GM21367 (cell line): ENCODE results near the gene CACNB4.

ENCODE experiments used
- ATAC-seq: cut with Tn5 transposase; IDR thresholded peaks from one replicate; pipeline ENCODE4 v1.9.1; 2021; ENCODE audit not compliant: unreplicated experiment

Gene CACNB4

DNA sequence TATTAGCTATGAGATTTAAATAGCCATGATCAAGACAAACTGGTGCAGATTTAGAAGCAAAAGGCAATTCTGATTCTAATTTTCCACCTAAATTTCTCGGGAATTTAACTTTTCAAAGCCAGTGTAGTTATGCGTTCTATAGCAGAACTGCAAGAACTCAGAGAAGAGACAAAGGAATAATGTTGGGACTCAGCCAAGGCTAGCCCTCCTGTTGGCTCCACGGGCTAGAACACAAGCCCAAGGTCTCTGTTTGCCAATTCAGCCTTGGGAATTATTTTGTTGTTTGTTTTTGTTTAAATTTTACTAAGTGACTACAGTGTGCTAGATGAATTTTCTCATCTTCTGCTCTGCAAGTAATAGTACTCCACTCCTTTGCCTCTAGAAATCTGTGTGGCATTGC is 121.2 kb downstream of the CACNB4 start:
- no peak for ATAC-seq

DNA sequence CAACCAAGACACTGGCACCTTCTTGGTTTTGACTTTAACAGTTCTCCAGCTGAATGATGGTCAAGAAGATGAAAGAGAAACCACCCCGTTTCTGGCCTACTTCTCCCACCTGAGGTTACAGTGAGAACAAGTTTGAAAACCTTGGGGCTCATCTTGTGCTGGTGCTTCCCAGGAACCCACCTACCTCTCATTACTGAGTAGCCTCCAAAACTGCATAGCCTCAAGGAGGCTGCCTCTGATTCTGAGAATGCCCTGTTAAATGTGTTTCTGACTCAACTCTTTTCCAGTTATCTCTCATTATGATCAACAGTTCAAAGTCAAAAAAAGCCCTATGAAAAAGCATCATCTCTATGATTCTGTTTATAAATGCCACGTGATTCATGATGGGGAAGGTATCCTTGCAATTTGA is 121.9 kb downstream of the CACNB4 start:
- ATAC-seq = peak; percentile 73

DNA sequence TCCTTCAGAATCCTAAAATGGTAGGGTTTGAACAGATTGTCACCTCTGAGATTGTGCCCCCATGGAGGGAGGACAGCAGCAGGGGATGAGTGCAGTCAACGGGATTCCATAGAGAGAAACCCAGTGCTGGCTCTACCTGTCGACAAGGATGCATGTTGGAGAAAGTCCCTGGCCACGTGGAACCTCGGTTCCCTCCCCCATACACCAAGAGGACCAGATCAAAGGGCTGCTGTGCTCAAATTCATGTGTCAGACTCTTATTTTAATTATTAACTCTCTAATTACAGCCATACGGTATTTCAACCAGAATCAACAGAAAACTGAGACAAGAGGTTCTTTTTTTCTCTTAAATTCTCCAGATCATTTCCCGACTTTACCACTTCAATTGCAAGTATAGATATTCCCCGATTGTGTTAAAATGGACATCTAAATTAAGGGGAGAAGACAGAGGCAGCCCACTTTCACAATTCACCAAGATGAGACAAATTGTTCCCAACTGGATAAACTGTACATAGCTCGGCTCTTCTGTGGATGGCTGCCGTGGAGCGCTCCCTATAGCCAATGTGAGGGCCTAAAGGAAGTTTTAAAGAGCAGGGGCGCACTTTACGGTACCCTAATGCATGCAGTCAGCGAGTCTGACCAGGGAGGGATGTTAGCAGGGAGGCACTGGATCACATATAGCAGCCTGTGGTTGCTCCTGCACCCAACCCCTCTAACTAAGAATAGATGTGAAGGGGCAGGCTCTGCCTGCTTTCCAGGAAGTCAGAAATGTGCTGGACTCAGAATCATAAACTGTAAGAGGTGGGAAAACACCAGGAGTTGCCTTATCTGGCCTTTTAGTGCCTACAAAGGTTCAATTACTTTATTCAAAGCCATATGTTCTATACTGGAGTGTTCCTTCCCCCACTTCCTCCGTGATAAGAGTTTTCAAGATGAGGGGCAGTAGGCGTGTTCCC is 123.1 kb downstream of the CACNB4 start:
- ATAC-seq = no peak

DNA sequence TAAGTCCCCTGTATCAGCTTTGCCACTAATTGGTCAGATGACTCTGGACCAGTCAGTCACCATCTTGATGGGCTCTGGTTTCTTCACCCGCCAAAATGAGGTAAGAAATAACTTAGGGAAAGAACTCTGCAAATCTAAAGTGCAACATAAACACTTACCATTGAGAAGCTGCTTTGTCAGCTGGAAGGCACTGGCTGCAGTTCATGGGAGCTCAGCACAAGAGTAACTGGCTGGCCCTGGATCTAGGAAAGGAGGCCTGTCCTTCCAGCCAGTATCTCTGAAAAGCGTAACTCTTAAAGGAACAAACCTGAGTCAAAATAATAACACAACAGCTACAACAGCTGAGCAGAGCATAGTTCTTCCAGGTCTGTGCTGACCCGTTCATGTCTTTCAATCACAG is 123.9 kb downstream of the CACNB4 start:
- ATAC-seq = no peak

DNA sequence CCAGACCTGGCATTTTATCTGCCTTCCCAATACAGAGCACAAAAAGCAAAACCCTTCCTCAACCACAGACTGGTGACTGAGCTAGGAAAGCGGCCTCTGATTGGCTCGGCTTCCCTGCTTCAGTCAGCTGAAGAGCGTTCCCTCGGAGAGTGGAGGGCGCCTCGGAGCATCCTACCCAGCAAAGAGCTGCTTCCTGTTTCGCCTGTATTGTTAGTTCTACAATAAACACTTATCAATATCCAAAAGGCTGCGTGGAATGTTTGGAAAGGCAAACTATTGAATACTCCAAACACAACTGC is 125.0 kb downstream of the CACNB4 start:
- ATAC-seq = no peak

DNA sequence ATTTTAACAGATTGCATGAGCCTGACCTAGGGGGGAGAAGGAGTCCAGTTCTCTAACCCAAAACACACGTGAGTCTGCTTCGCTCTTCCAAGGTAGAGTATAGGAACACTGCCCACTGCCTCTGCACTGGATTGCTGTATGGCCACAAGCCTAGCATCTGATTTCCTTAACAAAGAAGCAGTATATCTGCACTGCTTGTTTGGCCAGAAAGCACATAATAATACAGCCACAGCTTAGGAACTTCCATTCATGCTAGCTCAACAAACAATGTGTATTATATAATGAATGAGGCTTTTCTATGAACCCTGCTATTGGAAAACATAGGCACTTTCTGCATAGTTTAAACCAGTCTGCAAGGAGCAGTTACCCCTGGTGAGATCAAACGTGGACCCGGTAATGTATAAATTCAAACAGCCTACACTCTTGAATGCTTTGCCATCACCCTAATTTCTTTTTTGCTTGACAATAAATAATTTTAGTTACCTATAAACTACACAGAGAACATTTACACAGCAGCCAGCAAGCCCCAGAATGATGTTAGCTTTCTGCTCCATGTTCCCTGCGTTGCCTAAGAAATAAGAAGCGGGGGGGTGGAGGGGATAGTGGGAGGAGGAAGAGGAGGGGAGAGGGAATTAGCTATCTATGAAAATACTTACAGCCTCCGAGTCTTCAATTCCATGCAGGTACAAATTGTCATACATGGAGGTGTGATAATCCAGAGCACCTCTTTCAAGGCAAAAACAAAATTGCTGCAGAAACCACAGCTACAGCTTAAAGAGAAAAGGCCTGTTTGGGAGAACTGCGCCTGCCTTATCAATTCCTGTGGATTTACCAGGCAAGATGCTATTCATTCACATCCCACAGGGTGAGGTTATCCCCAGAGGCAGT is 125.6 kb downstream of the CACNB4 start:
- no peak for ATAC-seq

DNA sequence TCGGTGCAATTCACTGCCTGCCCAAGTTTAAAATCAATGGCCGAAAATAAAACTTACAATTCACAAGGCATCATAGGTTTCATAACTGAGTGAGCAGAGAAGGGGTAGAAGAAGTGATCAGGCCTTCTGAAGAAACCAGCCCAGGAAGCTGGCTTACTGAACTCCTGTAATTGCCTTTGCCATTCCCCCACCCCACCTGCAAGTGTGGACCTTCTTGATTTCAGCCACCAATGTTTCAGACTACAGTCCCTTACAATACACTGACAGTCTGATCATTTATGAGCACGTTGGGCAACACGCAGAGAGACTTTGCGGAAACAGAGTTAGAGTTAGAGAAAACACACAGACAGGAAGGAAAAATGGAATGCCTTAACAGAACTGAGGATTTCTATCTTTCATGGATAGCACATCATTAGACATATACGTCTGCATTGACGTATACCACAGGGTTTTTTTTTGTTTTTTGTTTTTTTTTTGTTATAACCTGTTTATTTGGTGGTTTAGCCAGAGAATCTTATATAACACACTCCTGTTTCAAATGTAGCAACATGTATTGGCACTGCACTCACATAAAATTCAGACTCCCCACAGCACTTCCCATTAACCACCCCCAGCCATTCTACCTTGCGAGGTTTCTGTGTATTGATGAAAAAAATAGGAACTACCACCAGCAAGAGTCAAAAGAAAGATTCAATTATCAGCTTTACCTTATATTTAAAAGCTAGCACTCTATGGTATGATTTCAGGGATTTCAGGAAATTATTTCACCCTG is 126.4 kb downstream of the CACNB4 start:
- ATAC-seq = no peak

DNA sequence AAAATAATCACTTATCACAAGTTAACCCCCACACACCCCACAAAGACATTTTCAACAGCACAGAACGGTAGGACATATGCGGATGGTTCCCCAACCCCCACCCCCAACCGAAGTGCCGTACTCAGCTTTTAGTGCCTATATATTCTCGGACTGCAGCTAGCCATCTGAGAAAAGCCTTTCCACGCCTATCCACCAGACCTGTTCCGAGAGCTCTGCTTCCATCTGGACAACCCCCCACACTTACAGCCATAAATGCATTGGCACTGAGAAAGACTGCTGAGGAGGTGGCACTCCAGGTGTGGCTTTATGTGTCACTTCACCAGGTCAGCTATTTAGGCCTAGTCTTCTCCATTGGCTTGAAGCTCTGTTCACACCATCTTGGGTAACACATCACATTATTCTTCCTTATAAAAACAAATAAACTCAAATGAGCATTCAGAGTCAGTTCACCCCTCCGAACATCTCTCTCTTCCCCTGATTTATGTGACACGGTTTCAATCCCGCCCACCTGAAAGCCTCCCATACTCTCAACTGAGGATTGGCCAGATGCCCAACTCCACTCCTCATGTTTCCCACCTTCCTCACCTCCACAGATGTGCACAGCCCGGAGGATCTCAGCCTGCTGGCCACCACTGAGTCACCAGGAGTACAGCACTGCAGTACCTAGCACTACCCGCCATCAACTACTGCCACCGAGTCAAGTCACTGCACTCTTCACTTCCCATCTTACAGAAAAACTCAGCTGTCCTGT is 127.4 kb downstream of the CACNB4 start:
- ATAC-seq = no peak

DNA sequence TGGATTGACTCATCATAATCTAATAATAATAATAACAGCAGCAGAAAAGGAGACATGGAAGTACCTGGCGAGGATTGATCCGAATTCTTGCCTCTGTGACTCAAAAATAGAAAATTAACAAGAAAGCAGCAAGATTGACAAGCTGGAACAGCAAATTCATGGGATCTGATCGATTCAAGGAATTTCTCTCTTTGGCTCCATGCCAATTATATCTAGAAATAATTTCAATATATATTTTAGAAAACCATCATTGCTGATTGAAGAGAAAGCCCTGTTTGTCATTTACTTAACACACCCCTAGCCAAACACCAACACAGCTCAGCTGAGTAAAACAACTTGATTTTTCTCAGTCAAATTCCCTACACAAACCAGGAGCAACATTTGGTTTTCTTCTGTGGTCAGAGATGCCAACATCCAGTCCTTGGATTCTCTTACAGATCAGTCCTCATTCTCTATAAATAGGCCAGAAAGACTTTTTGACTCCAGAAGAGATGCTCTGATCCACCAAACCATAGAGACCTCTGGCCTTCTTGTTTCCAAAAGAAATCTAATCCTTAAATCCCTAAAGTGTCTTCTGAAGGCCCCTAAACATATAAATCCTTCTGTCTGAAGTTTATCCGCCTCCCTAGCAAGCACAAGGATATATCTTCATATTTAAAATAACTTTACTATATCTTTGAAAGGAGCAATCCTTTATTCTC is 129.9 kb downstream of the CACNB4 start:
- ATAC-seq = no peak

DNA sequence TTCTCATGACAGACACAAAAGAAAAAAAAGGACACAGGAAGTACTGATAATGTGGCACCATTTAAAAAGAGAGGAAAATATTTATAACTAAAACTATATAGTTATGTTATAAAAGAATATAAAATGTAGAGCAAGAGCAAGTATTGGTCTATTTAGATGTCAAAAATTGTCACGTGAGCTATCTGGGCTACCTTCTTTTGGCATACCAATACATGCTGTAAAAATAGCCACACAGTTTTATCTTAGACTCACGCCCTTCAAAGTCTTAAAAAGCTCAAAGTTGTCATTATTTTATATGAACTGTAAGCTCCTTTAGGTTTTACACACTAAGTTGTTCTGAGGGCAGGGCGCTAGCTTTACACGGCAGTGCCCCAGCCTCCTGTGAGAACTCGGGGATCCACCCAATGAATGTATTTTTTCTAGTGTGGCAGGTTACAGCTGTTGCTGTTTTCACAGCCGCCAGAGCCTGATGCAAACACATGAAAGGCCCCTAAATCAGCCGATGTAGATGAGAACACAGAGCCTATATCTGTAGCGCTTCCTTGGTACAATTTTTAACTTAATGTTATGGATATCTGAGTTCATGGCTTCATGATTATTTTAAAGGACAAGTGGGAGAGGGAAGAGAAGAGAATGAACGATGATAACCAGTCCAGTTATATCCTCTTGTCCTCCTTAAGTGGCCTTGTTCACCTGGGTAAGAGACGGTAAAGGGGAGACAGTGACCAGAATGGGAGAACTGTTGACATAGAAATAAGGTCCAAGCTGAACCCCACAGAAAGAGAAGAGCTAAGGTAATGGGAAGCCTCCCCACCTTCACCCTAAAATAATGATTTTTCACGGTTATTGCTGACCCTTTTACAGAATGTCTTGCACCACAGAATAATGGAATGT is 130.8 kb downstream of the CACNB4 start:
- no peak for ATAC-seq

DNA sequence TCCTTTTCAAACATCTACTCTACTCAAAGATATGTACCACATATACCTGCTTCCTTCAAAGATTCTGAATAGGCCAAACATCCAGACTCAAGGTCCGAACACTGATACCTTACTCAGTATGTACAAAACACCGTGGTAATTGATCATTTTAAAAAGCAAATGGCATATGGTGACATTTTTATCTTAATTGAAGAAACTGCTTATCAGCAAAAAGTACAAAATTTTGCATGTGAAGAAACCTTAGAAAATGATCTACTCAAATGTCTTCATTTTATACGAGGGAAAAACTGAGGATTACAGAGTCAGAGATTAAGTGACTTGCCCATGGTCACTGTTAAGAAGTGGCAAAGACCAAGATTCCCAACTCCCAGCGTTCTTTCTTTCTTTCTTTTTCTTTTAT is 133.0 kb downstream of the CACNB4 start:
- ATAC-seq = no peak

DNA sequence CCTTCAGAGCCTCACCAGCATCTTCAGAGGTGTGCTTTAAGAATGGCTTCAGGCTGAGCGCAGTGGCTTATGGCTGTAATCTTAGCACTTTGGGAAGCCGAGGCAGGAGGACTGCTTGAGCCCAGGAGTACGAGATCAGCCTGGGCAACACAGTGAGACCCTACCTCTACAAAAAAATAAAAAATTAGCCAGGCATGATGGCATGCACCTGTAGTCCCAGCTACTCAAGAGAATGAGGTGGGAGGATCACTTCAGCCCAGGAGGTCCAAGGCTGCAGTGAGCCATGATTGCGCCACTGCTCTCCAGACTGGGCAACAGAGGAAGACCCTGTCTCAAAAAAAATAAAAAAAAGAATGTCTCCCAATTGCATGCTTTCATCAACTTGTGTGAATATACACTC is 137.3 kb downstream of the CACNB4 start:
- ATAC-seq = no peak

DNA sequence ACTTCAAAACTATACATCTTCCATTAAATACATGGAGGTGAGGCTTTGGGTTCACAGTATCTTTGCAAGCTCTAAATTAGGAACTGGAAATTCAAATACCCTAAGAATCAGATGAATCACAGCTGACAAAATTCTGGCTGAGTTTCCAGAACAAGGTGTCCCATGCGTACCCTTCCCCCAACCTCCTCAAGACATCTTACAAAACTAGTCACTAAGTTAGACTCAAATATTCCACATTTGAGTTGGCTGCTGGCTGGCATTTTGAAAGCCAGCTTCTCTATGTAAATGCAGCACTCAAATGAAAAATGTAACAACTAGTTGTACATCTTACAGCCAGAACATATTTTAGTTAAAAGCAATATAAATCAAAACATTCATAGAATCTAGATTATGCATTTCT is 139.6 kb downstream of the CACNB4 start:
- no peak for ATAC-seq

DNA sequence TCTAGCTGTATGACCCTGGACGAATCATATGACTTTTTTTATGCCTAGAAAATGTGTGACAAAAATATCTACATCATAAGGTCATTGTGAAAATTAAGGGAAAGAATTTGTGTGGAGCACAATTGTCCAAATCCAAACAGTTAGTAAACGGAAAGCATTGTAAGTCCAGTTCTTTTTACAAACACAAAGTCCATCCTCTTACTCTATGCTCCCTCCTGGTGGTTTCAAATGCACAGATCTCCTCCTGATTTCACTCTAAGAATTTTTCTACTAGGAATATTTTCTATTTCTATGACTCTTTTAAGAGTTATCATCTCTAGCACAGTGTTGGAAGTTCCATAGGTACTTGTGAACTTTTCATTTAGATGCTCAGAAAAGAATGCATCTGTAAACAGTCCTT is 145.4 kb downstream of the CACNB4 start:
- no peak for ATAC-seq

DNA sequence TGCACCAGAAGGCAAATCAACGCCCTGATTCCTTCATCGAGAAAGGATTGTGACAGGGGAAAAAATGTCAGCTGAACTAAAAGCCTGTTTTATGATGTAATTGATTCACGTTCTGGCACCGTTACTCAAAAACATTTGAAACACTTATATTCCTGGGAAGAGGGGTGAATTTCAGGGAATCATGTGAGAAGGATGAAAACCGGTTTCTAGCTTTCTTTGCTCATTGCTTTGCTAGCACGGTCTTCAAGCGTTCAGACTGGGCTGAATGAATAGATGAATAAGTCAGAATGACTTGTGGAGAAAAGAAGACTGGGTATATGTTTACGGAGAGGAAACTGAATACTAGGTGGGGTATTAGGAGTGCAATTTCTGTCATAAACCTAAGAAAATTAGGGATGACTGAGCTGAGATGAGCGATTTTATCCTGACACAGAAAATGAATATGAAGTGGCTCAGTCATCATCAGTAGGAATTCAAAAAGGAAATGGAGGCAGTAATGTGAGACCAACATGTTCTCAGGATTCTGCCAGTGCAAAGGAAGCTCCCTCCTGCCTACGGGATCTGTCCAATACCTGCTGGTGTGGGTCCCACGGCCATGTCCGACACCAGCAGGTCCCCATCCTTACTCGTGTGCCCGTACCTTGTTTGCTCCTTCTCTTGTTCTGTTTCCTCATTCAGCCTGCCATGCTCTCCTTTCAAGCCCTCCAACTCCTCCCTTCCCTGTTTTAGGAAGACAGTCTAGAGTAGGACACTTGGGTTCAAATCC is 146.0 kb downstream of the CACNB4 start:
- ATAC-seq = no peak

DNA sequence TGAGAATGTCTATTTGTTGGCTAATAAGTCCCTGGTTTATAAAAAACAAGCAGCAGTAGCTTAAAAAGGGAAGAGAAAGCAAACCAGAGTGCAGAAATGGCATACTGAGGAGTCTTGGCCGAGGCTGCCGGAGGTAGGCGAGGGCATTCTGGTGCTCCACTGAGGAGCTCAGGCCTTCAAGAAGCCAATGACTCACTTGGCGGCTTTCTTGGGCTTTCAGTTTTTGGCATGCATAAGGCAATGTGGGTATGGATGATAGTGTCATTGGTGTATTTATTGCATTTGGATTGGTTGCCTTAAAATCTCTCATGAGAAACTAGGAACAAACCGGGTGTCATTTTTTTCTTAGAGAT is 151.1 kb downstream of the CACNB4 start:
- peak; percentile 36 for ATAC-seq

DNA sequence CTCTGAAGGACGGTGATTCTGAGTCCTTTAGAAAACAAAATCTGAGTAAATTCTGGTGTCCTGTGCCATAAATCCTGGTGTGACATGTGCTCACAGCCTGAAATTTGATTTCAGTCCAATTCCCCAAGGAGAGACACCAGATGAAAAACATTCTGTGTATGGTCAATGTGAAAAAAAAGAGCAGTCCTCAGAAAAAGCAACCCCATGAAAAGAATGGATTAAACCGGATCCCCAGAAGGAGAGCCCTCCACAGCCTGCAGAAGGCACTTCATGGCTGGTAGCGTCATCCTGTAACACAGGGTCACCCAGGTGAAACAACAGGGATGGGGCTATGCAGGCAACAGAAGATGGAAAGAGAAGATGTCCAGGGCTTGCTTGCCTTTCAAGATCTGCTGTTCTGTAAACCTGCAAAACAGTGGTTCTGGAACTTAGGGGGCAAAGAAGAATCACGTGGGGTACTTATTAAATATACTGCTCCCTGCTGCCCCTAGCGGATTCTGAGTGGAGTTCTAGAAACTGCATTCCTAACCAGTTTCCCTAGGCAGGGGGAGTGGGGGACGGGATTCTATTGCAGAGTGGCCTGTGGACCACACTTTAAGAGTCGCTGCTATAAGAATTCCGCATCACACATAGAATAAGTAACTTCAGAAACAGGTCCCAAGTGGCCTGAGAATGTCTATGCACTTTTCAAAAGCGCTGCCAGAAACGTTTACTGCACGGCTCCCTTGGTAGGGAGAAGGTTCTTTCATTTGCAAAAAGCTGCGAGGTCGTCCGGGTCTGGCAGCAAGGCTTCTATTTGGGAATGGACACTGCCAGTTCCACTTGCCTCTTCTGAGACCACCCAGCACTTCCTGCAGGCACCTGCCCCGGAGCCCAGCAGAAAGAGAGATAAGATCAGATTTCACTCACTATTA is 151.7 kb downstream of the CACNB4 start:
- ATAC-seq = peak; percentile 90
